ENCODE data around the gene SHMT2.
A peak's percentile ranks its signal among the peaks of the same experiment; 100 is the strongest.

Gene SHMT2

DNA sequence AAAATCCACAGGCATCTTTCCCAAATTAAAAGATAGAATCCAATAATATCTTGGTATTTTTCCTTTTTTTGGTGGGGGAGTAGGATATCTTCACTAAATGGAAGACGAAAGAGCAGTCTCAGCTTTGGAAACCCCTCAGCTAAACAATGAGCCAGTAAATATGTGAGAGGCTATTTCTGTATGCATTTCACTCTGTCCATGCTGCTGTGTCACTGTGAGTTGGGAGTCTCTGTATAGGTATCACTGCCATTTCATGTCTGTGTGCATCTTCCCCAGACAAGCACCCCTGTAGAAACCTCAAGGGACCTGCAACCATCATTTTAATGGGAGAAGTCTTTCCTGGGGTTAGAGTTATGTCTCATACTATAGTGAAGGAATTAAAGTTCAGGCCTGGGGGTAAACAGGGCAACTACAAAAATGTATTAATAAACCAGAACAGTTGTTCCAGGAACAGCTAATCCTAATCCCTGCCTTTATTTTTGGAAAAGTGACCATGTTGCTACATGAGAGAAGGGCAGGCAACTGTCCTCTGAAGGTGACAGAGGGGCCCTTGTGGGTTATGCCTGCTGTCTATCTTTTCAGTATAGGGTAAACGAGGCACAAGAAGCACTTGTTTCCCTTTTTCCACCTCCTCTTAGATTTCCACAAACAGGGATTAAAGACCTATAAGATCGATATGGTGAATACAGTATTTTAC, 32.8 kb downstream of the SHMT2 start:
- Histone ChIP-seq H3K4me1 (peaks cover 7% of the 10 kb centered on the region; the same call in 1 of the 2 replicates), H3K9me3 (no peaks in the 10 kb centered on the region), H3K36me3 (peaks cover 37% of the 10 kb centered on the region), H3K27me3 (no peaks in the 10 kb centered on the region), H3K4me3 (ENCODE audit: low read depth, low read length) (no peak overlapping the region)
- TF ChIP-seq, protein P1, sequence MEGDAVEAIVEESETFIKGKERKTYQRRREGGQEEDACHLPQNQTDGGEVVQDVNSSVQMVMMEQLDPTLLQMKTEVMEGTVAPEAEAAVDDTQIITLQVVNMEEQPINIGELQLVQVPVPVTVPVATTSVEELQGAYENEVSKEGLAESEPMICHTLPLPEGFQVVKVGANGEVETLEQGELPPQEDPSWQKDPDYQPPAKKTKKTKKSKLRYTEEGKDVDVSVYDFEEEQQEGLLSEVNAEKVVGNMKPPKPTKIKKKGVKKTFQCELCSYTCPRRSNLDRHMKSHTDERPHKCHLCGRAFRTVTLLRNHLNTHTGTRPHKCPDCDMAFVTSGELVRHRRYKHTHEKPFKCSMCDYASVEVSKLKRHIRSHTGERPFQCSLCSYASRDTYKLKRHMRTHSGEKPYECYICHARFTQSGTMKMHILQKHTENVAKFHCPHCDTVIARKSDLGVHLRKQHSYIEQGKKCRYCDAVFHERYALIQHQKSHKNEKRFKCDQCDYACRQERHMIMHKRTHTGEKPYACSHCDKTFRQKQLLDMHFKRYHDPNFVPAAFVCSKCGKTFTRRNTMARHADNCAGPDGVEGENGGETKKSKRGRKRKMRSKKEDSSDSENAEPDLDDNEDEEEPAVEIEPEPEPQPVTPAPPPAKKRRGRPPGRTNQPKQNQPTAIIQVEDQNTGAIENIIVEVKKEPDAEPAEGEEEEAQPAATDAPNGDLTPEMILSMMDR (IDR thresholded peaks at IDR 0.05; ENCODE audit: low read depth, low read length) = no peak
- DNase-seq = no peak

GRCh38 chr12:57263096-57263495, 33.6 kb downstream of the SHMT2 start:
- H3K36me3 ChIP-seq = peaks cover 32% of the 10 kb centered on the region
- TF ChIP-seq, protein P1 (IDR thresholded peaks at IDR 0.05; ENCODE audit: low read depth, low read length) = no peak

DNA sequence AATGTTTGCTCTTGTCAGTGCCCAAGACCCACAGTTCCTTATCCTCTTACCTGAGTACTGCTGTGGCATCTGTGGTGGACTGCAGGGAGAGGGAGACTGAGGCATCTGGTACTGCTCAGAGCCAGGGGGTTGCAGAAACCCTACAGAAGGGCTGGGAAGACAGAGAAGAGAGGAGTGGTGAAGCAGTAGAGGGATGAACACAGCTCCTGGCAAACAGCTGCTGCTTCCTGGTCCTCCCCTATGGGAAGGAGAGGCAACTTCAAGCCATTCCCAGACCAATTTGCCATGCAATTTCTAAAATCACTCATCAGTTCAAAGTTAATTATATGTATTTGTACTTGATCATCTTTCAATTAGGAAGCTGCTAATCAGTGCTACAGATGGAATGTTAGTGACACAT, 37.2 kb downstream of the SHMT2 start:
- peaks cover 11% of the 10 kb centered on the region; the same call in 1 of the 2 replicates for H3K4me1 ChIP-seq
- H3K4me3 ChIP-seq (ENCODE audit: low read depth, low read length) = no peak overlapping the region
- no peaks in the 10 kb centered on the region for H3K27me3 ChIP-seq
- H3K36me3 ChIP-seq = peaks cover 14% of the 10 kb centered on the region; the same call in 1 of the 2 replicates
- no peak for DNase-seq
- H3K9me3 ChIP-seq = no peaks in the 10 kb centered on the region
- TF ChIP-seq, protein P1 (IDR thresholded peaks at IDR 0.05; ENCODE audit: low read depth, low read length) = no peak

More at GRCh38 chr12:57263096-57263495, 33.6 kb downstream of the SHMT2 start:
- no peak for DNase-seq
- H3K27me3 ChIP-seq = no peaks in the 10 kb centered on the region
- no peak overlapping the region for H3K4me3 ChIP-seq (ENCODE audit: low read depth, low read length)
- H3K4me1 ChIP-seq = peaks cover 7% of the 10 kb centered on the region; the same call in 1 of the 2 replicates
- H3K9me3 ChIP-seq = no peaks in the 10 kb centered on the region

GRCh38 chr12:57268264-57268663, 38.8 kb downstream of the SHMT2 start:
- TF ChIP-seq, protein P1 (IDR thresholded peaks at IDR 0.05; ENCODE audit: low read depth, low read length) = no peak
- DNase-seq = no peak
- Histone ChIP-seq H3K4me3 (ENCODE audit: low read depth, low read length) (no peak overlapping the region), H3K4me1 (peaks cover 22% of the 10 kb centered on the region), H3K27me3 (no peaks in the 10 kb centered on the region), H3K9me3 (no peaks in the 10 kb centered on the region), H3K36me3 (peaks cover 14% of the 10 kb centered on the region; the same call in 1 of the 2 replicates)

DNA sequence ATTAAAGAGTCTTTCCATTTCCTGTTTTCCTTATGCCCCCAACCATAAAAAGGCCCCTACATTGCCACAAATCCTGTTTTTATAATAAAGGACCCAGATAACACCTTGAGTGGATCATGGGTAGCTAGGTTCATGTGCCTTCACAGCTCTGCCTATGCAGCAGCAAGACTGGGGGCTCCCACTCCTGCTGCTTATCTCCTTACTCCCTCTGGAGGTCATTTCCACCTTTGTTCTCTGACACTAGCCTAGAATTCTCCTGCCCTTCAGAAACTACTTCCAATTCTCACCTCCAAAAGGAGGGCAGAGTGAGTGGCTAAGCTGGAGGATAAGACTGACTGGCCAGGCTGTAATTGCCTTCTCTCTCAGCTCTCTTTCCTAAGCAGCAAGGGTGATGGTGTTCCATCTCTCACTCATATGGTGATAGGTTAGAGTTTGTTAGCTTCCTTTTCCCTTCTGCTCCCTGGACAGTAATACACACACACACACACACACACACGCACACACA, 41.5 kb downstream of the SHMT2 start:
- no peak for DNase-seq
- no peak overlapping the region for H3K4me3 ChIP-seq (ENCODE audit: low read depth, low read length)
- H3K9me3 ChIP-seq = no peaks in the 10 kb centered on the region
- TF ChIP-seq, protein P1 (IDR thresholded peaks at IDR 0.05; ENCODE audit: low read depth, low read length) = peak; percentile 25; the same call in 1 of the 2 replicates
- H3K36me3 ChIP-seq = peaks cover 8% of the 10 kb centered on the region; the same call in 1 of the 2 replicates
- no peaks in the 10 kb centered on the region for H3K27me3 ChIP-seq
- H3K4me1 ChIP-seq = peaks cover 20% of the 10 kb centered on the region

All from BE2C (cell line).